ENCODE data around the gene LPCAT3.

The LPCAT3 gene

DNA sequence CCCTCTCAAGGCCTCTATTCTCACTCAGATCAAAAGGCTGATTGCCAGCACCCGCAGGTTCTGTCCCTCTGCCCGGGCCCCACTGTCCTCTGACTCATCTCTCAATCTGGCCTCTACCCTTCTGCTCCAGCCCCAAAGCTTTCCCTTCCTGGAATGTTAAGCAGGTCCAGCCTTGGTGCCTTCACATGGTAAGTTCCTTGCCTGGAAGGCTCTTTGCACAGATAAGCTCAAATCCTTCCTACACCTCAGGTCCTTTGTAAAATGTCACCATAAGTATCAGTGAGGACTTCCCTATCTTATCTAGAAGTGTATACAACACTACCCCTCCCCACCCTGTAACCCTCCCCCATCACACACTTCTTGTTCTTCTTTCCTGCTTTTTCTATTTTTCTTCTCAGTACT is 22.2 kb downstream of the LPCAT3 start:
- DNase-seq: no peak

- no peak for DNase-seq
Measured at GRCh38 chr12:6987956-6988553, 30.2 kb downstream of the LPCAT3 start.

DNA sequence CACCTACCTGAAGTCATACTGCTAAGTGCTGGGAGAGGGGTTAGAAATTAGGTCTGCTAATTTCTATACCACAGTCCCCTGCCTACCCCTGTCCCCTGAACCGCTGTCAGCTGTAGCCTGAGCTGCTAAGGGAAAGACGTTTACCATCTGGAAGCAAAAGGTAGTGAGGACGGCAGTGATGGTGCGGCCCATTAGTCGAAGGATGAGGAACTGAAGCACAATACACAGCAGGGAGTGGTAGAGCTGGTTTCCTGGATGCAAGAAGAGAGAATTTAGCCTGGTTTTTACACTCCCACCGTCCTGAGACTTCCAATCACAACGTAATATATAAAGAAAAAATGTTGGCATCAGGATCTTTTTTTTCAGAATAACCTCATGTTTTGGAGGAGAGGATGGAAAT is 35.7 kb downstream of the LPCAT3 start:
- DNase-seq: no peak

GRCh38 chr12:6981152-6982052 is 36.9 kb downstream of the LPCAT3 start:
- no peak for DNase-seq

- no peak for DNase-seq
Measured at GRCh38 chr12:6980740-6981139, 37.5 kb downstream of the LPCAT3 start.

- no peak for DNase-seq
Measured at GRCh38 chr12:6980075-6980474, 38.2 kb downstream of the LPCAT3 start.

- DNase-seq: no peak
Measured at GRCh38 chr12:6979453-6979852, 38.8 kb downstream of the LPCAT3 start.

GRCh38 chr12:6979021-6979420 is 39.3 kb downstream of the LPCAT3 start:
- no peak for DNase-seq

GRCh38 chr12:6978611-6979011 is 39.7 kb downstream of the LPCAT3 start:
- no peak for DNase-seq

DNA sequence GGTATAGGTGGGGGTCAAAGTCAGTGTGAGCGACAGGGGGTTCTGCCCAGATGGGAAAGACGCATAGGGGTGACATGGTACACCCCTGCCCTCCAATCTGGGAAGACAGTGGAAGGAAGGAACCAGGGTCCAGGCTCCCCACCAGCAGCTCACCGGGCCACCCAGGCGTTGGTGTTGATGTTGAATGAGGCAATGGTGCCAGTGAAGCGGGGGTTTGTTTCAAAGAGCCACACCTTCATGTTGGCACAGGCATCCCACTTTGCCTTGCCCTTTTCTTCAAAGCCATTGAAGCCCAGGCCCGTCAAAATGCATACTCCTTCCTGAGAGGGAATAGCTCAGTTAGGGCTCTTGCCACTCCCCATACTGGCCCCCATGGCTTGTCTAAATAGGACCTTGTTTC is 40.1 kb downstream of the LPCAT3 start:
- no peak for DNase-seq

DNA sequence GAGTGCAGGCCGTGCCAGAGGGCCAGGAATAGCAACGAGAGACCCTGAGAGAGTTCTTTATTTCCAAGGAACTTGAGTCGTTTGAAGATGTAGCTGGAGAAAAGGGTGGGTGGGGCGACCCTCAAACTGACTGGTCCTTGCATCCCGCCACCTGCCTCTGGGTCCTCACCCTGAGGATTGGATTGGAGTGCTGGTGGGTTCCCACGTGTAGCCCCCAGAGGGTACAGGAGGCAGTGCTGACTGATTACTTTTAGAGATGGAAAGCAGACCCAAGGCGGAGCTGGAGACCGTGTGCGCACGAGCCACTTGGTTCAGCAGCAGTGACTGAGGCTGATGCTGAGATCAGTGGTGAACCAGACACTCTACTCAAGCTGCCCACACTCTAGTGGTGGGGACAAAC is 40.6 kb downstream of the LPCAT3 start:
- no peak for DNase-seq

- no peak for DNase-seq
Measured at GRCh38 chr12:6975297-6976032, 42.8 kb downstream of the LPCAT3 start.

DNA sequence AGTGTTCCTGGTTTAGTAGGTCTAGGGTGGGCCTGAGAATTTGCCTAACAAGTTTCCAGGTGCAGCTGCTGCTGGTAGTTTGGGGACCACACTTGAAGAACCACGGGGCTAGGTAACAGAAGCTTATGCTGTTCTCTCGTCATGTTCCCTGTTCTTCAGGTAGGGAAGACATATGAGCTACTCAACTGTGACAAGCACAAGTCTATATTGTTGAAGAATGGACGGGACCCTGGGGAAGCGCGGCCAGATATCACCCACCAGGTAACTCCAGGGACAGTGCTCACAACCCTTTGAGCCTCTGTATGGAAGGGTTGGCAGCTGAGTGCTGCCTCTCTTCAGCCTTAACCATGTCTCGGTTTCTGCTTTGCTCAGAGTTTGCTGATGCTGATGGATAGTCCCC is 44.1 kb downstream of the LPCAT3 start:
- DNase-seq: no peak

- no peak for DNase-seq
Measured at GRCh38 chr12:6970096-6970527, 48.2 kb downstream of the LPCAT3 start.

GRCh38 chr12:6968426-6968825 is 49.9 kb downstream of the LPCAT3 start:
- no peak for DNase-seq

DNA sequence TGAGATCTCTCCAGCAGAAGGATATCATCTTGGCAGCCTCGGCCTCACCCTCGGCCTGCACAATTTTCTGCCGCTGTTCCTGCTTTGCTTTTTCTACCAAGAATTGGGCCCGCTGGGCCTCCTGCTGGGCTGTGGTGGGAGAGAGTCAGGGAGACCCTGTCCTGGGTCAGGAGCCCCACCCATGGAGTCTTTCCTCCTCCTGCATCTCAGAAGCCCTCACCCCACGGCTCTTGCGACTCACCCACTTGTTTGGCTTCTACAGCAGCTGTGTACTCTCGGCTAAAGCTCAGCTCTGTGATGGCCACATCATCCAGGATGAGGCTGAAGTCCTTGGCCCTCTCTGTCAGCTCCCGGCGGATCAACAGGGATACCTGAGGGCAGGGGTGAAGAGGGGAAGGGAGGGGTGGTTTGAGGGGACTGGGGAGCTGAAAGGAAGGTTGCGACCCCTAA is 50.6 kb downstream of the LPCAT3 start:
- DNase-seq: no peak

DNA sequence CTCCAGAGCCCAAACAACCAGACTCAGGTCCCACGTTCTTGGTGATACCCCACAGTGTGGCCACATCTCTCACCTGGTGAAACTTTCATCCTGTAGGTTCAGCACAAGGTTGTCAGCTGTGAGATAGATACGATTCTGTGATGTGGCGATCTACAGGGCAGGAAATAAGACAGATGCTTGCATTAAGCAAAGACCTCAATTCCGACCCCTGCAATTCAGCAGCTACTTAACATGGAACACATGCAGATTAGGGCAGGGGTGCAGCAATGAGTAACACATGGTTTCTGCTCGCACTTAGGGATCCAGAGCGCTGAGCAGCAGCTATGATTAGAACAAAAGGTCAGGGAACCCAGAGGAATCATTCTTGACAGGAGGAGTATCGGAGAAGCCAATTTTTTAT is 51.9 kb downstream of the LPCAT3 start:
- DNase-seq: no peak

GRCh38 chr12:6965714-6966113 is 52.6 kb downstream of the LPCAT3 start:
- no peak for DNase-seq

GRCh38 chr12:6965026-6965661 is 53.1 kb downstream of the LPCAT3 start:
- DNase-seq: peak; percentile 21

DNA sequence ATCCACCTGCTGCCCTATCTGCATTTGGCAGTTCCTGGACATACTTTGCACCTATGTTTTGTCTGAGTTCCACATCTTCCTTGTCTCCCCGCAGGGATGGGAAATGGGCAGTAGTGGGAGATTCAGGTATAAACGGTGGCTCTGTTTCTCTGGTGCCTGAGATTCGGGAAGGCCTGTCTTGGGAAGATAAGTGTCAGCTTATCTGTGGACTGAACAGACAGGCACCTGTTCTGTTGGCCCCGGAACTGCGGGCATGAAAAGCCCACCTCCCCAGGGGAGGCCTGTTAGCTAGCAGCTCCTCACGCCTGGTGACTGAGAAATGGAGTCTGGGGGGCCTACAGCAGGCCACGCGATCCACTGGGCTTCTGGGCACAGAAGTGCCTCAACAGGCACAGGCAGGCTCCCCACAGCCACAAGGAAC is 53.7 kb downstream of the LPCAT3 start:
- DNase-seq: no peak

DNA sequence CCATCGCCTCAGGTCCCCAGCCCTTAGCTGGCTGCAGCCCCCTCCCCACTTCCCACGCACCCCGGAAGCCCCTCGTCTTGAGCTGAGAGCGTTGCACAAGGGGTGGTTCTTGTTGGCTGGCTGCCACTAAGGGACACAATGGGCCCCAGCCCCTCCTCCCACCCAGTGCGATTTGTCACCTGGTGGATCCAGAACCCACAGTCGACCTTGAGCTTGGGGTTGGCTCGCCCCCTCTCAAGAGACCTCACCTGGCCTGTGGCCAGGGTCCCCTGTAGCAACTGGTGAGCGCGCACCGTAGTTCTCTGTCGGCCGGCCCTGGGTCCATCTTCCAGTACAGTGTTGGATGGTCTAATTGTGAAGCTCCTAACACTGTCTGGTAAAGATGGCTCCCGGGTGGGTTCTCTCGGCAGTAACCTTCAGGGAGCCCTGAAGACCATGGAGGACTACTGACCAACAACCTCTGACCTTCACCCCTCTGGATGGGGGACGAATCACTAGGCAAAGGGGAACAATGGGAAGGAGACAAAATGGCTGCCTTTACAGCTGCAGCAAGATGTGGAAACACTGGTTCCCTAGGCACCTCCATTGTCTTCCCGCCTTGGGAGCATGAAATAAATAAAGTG is 54.4 kb downstream of the LPCAT3 start:
- DNase-seq: no peak

DNA sequence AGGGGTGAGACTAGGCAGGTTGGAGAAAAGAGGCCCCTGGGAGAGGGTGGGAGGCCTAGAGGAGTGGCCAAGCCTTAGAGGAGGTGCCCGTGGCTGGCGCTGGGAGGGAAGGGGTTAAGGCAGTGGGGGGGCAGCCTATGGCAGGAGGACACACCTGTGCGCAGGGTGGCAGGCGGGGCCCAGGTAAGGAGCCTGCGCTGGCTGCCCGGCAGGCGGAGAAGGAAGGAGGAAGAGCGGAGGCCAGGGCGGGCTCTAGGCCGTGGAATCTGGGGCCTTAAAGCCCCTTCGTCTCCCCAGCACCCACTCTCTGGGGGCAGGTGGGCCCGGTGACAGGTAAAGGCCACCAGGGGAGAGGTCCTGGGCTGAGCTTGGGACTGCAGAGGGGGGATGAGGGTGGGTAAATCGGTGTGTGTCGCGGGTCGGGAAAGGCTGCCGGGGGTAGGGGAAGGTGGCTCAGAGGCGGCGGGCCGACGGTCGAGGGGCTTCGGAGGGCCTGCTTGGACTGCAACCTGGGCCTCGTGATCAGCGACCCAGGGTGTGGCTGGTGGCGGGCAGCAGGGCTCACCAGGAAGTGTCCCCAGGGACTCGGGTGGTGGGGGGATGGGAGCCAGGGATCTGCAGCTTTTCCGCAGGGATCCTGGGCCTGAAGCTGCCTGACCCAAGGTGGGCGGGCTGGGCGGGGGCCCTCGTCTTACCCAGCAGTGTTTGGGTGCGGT is 55.1 kb downstream of the LPCAT3 start:
- no peak for DNase-seq

Measured in kidney glomerular epithelial cell (primary cell).